GM19328 (cell line): ENCODE measurements around the gene CNIH1.
"Not testable (repeated sequence)": the region's sequence is repeated elsewhere in the genome, so short reads cannot be mapped to it uniquely, and the experiment has no call there.

Source experiments
- ATAC-seq: cut with Tn5 transposase; IDR thresholded peaks from one replicate; pipeline ENCODE4 v1.9.1; 2021; ENCODE audit warnings: mild to moderate bottlenecking, moderate library complexity; ENCODE audit not compliant: unreplicated experiment

Gene CNIH1

DNA sequence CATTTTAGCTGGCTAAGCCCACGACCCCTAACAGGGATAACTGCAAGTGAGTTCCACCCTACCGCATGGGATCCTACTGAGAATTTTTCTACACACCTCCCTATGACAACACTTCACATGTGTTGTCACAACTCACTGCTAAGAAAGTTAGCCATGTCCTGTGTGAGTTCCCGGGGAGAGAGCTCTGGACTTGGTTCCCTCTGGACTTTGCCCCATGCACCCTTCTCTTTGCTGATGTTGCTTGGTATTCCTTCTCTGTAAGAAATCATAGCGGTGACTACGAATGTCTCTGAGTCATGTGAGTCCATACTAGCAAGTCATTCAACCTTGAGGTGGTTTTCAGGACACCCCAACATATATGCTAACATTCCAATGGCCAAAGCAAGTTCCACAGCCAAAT is 53.8 kb downstream of the CNIH1 start:
- no peak for ATAC-seq

GRCh38 chr14:54385556-54385955 is 55.6 kb downstream of the CNIH1 start:
- ATAC-seq = no peak

GRCh38 chr14:54383835-54384234 is 57.3 kb downstream of the CNIH1 start:
- no peak for ATAC-seq

DNA sequence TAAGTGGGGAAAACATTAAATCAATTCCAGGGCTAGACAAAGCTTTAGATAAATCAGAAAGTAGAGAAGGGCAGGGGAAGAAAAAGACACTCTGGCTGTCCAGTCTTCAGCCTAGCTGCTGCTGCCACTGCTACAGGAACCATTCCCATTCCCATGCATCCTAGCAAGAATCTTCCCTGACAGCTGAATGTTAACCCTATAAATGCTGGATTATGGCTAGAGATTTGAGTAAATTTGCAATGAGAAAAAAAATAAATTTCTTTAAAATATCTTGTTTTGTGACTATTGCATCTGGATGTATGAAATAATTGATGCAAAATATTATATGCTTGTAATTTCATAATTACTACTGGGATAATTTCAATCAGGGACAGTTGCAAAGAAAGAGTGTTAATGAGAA is 59.4 kb downstream of the CNIH1 start:
- no peak for ATAC-seq

GRCh38 chr14:54380558-54380957 is 60.6 kb downstream of the CNIH1 start:
- not testable (repeated sequence) for ATAC-seq

- ATAC-seq = not testable (repeated sequence)
These were observed 62.3 kb downstream of the CNIH1 start for GRCh38 chr14:54378893-54379292.

- no peak for ATAC-seq
These were observed 63.7 kb downstream of the CNIH1 start for GRCh38 chr14:54377501-54377900.

- ATAC-seq = no peak
These were observed 66.9 kb downstream of the CNIH1 start for GRCh38 chr14:54374117-54374884.
